Measurements from ENCODE around the gene MRPL40.

Gene MRPL40

DNA sequence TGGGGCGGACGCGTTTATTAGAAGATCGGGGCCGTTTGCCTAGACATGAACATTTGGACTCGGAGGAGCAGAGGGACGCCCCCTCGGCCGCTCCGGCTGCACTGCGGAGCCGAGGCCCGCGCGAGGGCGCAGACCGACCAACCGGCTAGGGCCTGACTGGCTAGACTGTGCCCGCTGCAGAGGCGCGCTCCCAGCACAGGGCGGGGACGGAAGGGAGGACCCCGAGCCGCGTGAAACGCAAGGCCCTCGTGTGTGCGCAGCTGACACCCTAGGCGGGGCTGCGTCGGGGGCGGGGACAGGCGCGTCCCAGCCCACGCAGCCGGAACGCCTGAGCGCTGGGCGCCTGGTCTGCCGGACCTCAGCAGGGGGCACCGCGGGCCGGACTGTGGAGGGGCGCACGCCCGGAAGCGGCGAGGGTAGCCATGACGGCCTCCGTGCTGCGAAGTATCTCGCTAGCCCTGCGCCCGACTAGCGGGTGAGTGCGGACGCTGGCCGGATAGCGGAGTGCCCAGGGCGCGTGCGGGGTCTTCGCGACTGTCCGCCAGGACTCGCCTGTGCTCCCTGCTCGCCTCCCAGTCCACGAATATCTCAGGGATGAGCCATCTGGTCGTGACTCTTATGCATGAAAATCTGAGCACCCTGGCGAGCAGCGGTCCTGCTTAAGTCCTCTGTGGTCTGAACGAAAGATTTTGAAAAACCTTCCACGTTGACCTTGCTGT, at the start of gene MRPL40:
Gene MRPL40 (plus strand): TSS at position 413 of the 719 bp plus-strand sequence. CDS start 10 bp downstream, at position 423.
- peak; percentile 89 for DNase-seq (ENCODE audit: low spot score)

DNA sequence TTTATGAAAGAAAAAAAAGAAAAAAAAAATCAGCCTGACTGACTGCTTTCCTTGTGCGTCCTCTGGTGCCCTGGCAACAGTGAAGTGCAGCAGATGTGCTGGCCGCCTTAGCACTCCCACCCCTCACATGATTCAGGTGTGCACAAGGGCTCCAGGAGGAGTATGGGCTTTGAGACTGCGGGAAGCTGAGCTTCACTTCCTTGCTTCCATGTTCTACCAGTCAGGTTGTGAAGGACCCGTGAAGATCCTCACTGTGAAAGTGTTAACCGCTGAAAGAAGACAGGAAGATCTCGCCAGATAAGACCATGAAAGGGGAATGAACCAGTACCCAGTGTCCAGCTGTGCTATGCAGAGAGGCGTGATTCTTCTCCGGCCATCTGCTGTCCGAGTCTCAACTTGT, 49.1 kb upstream of the MRPL40 start:
- DNase-seq (ENCODE audit: low spot score) = no peak

DNA sequence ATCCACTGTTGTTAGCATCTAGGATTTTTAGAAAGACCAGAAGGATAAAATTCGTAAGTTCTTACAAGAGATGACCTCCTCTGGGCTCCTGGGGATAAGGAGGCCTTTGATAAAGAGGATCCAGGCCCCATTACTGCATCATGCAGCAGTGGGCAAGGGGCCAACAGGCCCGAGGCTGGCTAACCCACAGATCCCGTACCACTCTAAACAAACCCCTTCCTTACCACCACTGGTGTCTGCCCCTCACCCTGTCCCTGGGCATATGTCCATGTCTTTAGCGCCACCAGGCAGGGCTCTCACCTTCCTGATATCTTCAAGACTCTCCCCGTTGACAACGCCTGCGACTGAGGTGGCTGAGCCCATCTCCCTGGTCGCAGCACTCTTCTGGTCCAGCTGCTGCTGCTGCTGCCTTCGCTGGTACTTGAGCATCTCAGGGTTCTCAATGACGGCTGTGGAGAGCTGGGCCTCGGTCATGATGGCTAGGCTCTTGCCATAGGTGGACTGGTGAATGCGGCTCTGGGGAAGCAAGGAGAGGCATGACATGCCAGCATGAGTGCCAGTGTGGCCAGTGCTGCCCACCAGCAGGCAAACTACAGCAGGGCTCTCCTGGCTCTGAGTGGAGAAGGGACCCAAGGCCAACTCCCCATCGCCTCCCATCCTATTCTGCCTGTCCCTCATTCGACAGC, 47.0 kb upstream of the MRPL40 start:
- no peak for DNase-seq (ENCODE audit: low spot score)

DNA sequence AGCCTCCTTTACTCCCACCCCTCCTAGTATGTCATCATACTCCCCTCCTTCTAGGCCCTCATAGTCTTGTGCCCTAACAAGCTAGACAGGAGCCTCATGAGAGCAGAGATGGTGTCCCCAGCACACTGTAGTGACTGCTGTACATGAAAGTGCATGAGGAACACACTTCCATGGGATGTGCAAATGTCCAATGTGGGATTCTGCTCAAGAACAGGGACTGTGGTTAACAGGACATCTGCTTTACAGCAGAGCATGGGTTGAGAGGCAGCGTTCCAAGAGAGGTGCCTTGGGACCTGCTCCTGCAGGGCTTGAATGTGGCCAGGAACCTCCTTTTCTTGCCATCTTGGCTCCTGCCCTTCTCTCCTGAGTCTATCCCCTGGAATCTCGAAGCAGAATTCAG, 46.1 kb upstream of the MRPL40 start:
- no peak for DNase-seq (ENCODE audit: low spot score)

DNA sequence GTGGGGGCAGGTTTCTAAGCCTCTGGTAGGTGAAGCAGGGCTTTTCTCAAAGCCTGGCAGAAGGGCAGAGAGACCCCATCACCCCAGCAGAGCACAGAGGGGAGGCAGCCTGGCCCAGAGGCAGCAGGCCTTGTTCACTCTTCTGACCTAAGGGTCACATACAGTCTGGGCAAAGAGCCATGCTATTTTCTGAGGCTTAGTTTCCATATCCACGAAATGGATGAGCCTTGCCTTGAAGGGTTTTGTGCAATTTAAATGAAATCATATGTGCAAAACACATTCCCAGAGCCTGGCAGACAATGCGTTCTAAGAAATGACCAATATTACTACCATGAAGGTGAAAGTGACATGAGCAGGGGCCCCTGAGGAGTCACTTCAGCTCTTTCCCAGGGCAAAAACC, 45.3 kb upstream of the MRPL40 start:
- no peak for DNase-seq (ENCODE audit: low spot score)

DNA sequence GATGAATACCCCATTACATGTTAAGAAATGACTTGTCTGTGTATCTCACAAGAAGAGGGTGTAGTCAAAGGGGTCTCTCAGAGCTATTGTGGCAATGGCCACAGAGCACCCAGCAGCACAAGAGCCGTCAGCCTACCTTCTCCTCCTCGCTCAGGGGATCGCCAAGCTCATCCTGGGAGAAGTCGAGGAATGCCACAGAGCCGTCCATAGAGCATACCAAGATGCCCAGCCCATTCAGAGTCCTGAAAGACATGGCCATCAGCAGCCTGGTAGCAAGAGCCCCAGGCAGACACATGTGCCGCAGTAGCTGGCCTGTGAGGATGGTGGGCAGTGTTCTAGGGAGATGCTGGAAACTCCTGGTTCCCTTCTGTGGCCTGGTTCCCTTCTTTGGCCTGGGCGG, 44.8 kb upstream of the MRPL40 start:
- no peak for DNase-seq (ENCODE audit: low spot score)

DNA sequence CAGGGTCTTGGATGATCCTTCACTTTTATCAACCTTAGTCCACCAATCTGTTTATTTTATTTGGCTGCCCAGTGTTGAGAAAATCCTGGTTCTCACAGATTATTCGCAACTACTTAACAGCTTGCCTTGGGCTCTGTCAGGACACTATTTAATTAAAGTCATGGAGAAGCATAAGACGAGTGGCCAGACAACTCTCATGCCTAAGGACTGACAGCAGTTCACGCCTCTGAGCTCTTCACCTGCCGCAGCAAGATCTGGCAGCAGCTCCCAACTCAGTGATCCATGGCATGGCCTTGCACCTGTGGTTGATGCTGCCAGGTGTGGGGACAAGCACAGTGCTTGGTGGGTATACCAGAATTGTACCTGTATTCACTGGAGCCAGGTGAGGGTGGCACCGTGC, 38.6 kb upstream of the MRPL40 start:
- no peak for DNase-seq (ENCODE audit: low spot score)

DNA sequence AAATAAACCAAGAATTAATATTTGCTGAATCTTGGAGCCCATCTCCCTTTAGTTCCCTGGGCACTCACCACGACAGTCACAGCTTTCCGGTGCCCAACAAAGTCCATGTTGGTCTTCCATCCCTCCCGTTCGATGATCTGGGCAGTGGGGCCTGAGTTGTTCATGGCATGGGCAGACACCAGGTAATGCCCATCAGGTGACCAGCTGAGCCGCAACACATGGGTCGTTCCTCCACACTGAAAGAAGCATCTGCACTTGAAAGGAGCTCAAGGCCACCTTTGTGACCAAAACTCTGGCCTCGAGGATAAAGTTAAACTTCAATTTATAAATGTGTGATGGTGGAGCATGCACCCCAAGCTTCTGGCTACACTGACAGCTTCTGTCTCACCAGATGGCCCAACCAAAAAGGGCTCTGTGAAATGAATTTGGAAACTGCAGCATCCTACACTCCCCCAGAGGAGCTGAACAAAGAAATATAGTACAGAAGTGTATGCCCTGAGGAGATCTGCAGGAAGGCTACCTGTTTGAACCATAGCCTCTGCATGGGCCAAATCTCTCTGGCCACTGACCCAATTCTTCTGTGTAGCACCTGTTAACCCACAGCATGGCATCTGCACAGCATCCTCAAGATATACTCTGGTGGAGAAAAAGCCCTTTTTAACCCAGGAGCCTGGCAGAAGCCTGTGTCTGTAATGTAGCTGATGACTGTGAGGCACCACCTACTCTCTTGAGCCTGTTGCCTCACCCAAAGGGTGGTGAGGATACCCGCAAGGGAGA, 37.9 kb upstream of the MRPL40 start:
- DNase-seq (ENCODE audit: low spot score) = no peak

DNA sequence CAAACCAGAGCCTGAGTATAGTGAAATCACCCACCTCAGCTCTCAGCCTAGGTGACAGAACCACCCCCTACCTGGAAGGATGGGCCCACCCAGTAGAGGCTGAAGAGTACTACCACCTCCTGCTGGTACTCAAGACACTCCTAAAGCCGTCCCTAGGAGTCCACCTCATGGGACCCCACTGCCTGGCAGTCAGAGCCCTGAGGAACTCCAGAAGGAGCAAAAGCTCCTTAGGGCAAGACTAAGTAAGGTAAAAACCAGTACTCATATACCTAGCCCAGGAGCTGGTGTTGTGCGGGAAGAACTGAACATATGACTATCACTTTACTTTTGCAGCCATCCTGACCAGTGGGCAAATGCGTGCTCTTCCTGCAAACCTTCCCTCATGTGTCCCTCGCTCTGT, 37.1 kb upstream of the MRPL40 start:
- DNase-seq (ENCODE audit: low spot score) = no peak

DNA sequence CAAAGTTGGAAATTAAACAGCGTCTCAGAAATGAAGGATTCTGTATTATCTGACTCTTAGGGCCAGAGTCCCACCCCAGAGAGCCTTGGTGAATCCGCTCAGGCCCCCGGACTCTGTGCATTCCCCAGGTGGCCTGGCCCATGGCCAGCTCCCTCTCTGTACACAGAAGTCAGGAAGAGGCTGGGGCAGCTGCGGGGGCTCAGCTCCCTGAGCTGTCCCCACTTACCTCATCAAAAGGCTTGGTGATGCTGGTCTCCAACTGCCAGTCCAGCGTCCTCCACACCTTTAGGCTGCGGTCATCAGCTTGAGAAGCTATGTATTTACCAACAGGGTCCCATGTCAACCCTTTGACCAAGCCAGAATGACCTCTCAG, 35.8 kb upstream of the MRPL40 start:
- no peak for DNase-seq (ENCODE audit: low spot score)

DNA sequence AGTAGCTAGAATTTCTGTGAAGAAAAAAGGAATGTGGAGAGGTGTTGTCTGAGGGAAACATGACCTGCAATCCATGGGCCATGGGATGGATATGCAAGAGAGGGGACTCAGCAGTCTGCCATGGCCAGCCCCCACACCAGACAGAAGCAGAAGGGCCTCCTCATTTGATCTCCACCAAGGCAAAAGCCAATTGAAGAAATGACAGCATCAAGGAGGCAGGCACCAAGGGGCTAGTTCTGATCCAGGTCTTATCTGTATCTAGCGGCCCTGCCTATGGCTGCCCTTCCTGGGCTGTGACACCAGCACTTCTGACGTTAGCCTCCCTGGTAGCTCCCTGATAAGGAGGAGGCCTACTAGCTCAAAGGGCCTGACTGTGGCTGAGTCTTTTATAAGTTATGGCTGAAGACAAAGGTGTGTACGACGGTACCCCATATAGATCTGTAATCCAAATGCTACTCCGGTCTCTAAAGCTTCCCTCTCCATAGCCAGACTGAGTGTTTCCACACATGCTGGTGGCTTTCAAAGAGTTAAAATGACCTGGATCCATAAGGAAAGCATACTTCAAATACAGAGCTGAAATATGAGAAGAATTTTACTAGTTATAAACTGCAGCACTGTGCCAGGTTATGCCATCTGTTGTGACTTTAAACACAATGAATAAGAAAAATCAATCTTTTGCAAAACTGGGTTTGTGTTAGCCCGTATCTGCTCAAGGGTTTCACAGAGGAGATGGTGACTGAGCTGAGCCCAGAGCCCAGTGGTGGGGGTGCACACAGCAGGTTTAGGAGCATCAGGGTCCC, 35.2 kb upstream of the MRPL40 start:
- no peak for DNase-seq (ENCODE audit: low spot score)

DNA sequence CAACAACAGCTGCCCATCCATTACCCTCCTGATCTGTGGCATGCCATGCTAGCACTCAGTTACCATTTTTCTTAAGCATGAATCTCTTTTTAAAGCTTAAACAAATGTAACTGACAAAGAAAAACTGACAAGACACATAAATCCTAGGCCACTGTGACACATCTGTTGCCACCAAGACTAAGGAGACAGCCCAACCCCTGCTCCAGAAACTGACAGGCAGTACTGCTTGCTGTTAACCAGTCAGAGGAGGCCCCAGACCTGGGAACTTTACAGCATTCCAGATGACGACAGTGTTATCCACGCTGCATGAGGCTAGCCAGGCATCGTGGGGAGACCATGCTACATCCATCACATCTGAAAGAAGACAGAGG, 34.6 kb upstream of the MRPL40 start:
- DNase-seq (ENCODE audit: low spot score) = no peak

DNA sequence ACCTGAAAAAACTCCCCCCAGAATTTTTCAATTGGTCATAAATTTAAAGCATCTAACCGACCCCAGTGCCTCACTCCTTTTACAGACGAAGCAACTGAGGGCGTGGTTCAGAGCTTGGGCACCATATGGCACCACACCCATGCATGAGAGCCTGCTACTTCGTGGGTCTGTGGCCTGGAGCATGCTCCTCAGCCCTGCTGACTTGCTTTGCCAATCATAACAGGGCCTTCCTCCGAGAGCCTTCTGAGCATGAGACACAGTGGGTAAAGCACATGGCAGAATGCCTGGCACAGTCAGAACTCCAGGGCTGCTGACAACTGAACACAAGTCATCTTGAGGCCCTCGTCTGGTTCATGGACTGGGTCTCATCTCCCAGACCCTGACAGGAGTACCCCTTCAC, 34.1 kb upstream of the MRPL40 start:
- DNase-seq (ENCODE audit: low spot score) = no peak

DNA sequence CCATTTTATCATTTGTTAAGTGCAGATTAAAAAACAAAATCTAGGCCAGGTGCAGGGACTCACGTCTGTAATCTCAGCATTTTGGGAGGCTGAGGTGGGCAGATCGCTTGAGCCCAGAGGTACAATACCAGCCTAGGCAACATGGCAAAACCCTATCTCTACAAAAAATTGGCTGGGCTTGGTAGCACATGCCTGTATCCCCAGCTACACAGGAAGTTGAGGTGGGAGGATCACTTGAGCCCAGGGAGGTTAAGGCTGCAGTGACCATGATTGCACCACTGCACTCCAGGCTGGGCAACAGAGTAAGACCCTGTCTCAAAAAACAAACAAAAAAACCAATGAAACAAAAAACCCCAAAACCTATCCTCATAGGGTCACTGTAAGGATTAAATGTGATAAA, 33.7 kb upstream of the MRPL40 start:
- no peak for DNase-seq (ENCODE audit: low spot score)

DNA sequence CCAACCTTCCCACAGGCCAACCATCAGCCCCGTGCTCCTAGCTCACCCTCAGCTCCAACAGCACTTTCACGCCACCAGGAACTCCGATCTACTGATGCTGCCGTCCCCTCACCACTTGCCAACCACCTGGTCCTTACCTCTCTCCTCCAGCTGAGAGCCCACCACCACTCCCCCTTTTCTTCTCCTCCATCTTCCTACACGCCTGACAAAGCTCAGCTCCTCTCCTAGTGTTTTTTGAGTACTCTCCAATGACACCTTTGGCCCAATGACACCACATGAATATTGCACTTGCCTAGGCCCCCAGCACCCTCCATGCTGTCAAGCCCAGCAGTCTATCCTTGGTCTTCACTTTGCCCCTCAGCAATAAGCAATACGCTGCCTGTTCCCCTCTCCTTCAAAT, 31.5 kb upstream of the MRPL40 start:
- no peak for DNase-seq (ENCODE audit: low spot score)

DNA sequence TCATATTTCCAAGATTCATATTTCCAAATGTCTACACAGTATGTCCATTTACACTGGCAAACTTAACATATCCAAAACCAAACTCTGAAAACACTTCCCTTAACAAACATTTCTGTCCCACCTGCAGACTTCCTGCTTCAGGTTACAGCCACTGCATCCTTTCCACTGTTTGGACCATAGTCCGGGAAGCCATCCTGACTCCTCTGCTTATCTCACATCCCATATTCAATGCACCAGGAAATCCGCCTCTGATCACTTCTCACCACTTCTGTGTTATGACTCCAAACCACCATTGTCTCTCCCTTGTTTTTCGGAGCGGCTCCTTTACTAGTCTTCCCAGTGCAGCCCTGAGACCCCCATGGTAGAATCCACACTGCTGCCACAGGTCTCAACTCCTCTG, 30.9 kb upstream of the MRPL40 start:
- no peak for DNase-seq (ENCODE audit: low spot score)

DNA sequence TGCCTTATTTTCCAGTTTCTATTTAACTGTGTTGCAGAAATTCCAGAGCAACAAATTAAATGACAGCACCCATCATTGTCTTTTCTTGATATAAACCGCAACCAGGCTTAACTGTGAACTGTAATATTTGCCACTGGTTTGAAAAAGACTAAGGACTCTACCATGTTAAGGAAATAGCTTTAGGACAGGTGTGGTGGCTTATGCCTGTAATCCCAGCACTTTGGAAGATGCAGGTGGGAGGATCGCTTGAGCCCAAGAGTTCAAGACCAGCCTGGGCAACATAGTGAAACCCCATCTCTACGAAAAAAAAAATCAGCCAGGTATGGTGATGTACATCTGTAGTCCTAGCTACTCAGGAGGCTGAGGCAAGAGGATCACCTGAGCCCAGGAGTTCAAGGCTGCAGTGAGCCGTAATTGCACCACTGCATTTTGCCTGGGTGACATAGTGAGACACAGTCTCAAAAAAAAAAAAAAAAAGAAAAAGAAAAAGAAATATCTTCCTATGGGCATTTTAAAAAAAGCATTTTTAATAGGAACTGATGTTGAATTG, 29.6 kb upstream of the MRPL40 start:
- no peak for DNase-seq (ENCODE audit: low spot score)

DNA sequence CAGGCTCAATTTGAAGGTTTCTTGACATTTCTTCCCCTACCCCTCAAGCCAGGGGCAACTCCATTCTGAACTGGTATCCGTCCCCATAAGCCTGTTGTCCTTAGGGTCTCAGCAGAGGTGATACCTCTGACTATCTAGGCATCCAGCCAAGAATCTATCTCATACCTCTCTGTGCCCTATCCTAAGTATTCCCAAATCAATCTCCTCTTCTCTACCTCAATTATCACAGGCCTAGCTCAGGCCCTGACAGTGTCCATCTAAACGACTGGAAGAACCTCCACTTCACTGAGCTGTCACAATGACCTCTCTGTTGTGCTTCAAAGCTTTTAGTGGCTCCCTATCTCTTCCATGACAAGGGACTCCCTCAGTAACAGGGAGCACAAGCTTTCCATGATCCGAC, 27.7 kb upstream of the MRPL40 start:
- DNase-seq (ENCODE audit: low spot score) = no peak

DNA sequence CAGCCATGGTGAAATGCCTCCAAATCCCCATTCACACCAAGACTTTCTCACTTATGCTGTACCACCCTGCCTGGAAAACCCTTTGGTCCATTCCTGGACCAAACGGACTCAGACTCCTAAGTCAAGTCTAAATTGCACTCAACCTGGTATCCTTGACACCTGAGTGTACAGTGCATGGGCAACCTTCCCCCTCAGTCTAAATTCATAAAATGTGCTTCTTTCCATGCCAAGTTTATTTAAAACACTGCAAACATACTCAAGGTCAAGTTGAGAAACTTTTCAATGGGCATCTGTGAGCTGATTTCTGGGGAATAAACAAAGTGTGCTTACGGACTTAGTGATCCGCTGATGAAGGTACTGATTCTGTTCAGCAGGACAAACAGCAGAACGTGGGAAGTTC, 27.2 kb upstream of the MRPL40 start:
- DNase-seq (ENCODE audit: low spot score) = no peak

DNA sequence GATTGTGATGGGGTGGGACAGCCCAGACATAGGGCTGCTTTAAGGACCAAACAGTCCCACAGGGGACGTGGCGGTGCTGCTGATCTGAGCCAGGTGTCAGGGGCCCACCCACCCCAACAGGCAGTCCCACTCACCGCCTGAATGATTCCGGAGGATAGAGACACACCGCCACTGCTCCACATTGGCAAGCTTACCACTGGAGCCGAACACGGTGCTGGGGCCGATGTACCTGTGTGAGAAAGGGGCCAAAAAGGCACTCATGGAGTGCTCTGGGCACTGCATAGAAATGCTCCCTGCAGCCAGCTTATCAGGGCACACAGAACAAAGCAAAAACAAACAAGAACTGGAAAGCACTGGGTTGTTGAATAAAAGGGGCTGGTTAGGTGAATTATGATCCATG, 26.7 kb upstream of the MRPL40 start:
- no peak for DNase-seq (ENCODE audit: low spot score)

DNA sequence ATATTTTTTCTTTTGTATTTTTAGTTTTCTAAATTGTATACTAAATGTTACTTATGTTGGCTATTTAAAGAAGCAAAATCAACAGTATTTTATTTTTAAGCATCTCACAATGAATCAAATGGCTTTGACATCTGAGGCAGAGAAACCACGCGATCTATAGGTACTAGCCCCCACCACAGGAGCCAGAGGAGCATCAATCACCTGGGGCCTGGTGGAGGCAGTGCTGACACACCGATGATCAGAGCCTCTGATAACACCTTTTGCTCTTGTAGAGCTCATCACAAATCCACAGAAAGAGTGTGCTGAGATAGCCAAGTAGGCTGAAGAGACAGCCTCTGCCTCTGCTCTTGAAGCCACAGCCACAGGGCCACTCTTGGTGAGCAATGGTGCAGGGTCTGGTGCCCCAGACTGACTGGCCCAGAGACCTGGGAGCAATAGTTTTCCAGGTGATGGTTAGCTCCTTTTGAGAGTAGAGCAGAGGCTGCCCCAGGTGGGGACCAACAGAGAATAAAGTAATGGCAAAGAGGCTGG, 26.0 kb upstream of the MRPL40 start:
- DNase-seq (ENCODE audit: low spot score) = no peak

DNA sequence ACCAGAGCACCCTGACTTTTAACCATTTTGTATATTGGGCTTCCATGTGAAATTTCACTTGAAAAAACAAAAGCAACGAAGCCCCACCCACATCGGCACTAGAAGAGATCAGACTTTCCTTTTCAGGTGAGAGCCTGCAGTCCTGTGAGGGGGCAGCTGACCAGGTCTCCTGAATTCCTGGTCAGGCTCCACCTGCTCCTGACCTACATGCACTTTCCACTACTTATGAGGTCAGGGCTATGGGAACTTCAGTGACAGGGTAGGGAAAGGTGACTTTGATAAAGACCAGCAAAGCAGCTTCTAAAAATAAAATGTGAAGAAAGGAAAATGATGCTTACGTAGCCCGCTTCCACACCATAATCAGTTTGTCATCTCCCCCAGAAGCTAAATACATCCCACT, 25.5 kb upstream of the MRPL40 start:
- no peak for DNase-seq (ENCODE audit: low spot score)

Data from germinal center (tissue), 1 donor.